OCI-LY7 (cell line): ENCODE results near the gene EPHA8. TPM values are rescaled to one million over a fixed set of nuclear protein-coding genes. Genes with fewer than 3 reads are reported as not detected.

Experiments used
- BruUV-seq: library from RNA; stranded (reverse); fragments of 400-500 nt; replicated peaks from 2 replicates; lab custom pipeline; 2021; lab: Mats Ljungman, UMichigan
- CTCF ChIA-PET: fragments of 300-600 bp; sonication (Branson Sonifier 250); formaldehyde crosslinking; loops from one replicate; lab custom pipeline; 2022; ENCODE audit warnings: antibody characterized with exemption; ENCODE audit not compliant: unreplicated experiment; lab: Charles Lee
- POLR2A ChIA-PET: fragments of 300-600 bp; sonication (Branson Sonifier 250); formaldehyde crosslinking; loops from one replicate; lab custom pipeline; 2022; ENCODE audit warnings: antibody characterized with exemption; lab: Charles Lee
- DNase-seq: peaks from one replicate; pipeline ENCODE4 v3.0.0-alpha.2; 2015; ENCODE audit warnings: low spot score
- H2AFZ ChIP-seq: fragments of 200-600 bp; sonication (generic), shearing (Covaris generic); 2 replicates; pipeline ENCODE4 v1.6.1; 2014; ENCODE audit warnings: mild to moderate bottlenecking, antibody characterized with exemption, low read length, moderate library complexity
- H3K27ac ChIP-seq: fragments of 200-600 bp; sonication (generic); 2 replicates; pipeline ENCODE4 v1.5.1; 2014; ENCODE audit warnings: mixed run types, low read depth, mild to moderate bottlenecking, moderate library complexity, low read length, inconsistent platforms; ENCODE audit not compliant: poor library complexity, severe bottlenecking
- H3K36me3 ChIP-seq: fragments of 200-600 bp; sonication (generic); 2 replicates; pipeline ENCODE4 v1.6.1; 2014; ENCODE audit warnings: mild to moderate bottlenecking, antibody characterized with exemption, low read length, moderate library complexity, mixed read lengths; ENCODE audit not compliant: insufficient read depth
- H3K4me1 ChIP-seq: fragments of 200-600 bp; sonication (generic); 2 replicates; pipeline ENCODE4 v1.5.1; 2014; ENCODE audit warnings: mild to moderate bottlenecking, low read length; ENCODE audit not compliant: insufficient read depth, poor library complexity, severe bottlenecking
- H3K4me2 ChIP-seq: fragments of 200-600 bp; sonication (generic); 2 replicates; pipeline ENCODE4 v1.6.1; 2014; ENCODE audit warnings: mild to moderate bottlenecking, low read length
- H3K4me3 ChIP-seq: fragments of 200-600 bp; sonication (generic); 2 replicates; pipeline ENCODE4 v1.5.1; 2014; ENCODE audit warnings: mild to moderate bottlenecking, low read depth, low read length; ENCODE audit not compliant: poor library complexity, severe bottlenecking
- H3K79me2 ChIP-seq: fragments of 200-600 bp; sonication (generic); 2 replicates; pipeline ENCODE4 v1.6.1; 2016; ENCODE audit warnings: low read depth, mild to moderate bottlenecking, low read length, moderate library complexity, mixed read lengths; ENCODE audit not compliant: insufficient read depth
- H3K9me2 ChIP-seq: fragments of 200-600 bp; sonication (generic); 2 replicates; pipeline ENCODE4 v1.6.1; 2016; ENCODE audit warnings: mild to moderate bottlenecking, low read length, mixed read lengths; ENCODE audit not compliant: insufficient read depth
- H3K9me3 ChIP-seq: fragments of 200-600 bp; sonication (generic); 2 replicates; pipeline ENCODE4 v1.6.1; 2014; ENCODE audit warnings: mild to moderate bottlenecking, mixed run types, low read length, mixed read lengths
- H4K20me1 ChIP-seq: fragments of 200-600 bp; sonication (generic); 2 replicates; pipeline ENCODE4 v1.6.1; 2014; ENCODE audit warnings: mild to moderate bottlenecking, antibody characterized with exemption, low read length, moderate library complexity, mixed read lengths; ENCODE audit not compliant: insufficient read depth
- EZH2phosphoT487 ChIP-seq: fragments of 200-600 bp; sonication (generic); IDR thresholded peaks from 2 replicates; pipeline ENCODE4 v1.6.1; 2018; ENCODE audit warnings: low read depth, borderline replicate concordance, mild to moderate bottlenecking, mixed run types, antibody characterized with exemption, low read length, moderate library complexity, mixed read lengths
- intact Hi-C: fragments of 100-400 bp; cut with micrococcal nuclease; formaldehyde crosslinking; loops from one replicate; pipeline ENCODE4 v1.10.0; 2022; ENCODE audit not compliant: unreplicated experiment
- total RNA-seq, 2 experiments: library from RNA; depleted of rRNA in 1 of 2; stranded (reverse); fragments of >200 nt in 1 of 2; shearing (Covaris generic) in 1 of 2; gene quantifications; 2 replicates each; pipeline ENCODE4 v1.2.3, GENCODE V29; 2014 to 2022
- TF ChIP-seq, protein P1 (sequence below): fragments of 200-600 bp; sonication (generic); conservative IDR thresholded peaks from 2 replicates; pipeline ENCODE4 v1.5.1; 2014; ENCODE audit warnings: mild to moderate bottlenecking, antibody characterized with exemption, low read length, moderate library complexity, mixed read lengths

Gene EPHA8
- total RNA-seq, 2 experiments from 2014 or later: not detected

DNA sequence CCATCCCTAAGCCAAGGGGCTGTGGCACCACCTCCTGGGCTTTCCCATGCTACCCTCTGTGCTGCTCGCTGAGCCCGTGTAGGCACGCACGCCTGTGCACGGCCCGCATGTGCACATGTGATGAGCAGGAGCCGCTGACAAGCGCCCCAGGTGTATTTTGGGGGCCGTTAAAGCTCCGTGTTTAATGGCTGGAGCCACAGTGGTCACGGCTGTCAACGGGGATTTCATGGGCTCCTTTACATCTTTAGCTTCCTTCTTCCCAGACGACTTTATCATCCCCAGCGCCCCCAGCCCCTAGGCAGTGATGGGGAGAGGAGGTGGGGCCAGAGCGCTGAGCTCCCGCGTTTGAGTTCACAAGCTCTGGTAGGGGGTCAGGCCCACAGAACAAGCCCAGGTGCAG, 11.7 kb upstream of the EPHA8 start:
- no peak overlapping the region for H3K4me2 ChIP-seq
- H3K27ac ChIP-seq: no peak overlapping the region
- no peaks in the 10 kb centered on the region for H3K9me2 ChIP-seq
- H4K20me1 ChIP-seq: no peaks in the 10 kb centered on the region
- no peak for DNase-seq
- no peaks in the 10 kb centered on the region for H3K79me2 ChIP-seq
- H3K9me3 ChIP-seq: no peaks in the 10 kb centered on the region
- no peak overlapping the region for H2AFZ ChIP-seq
- no peaks in the 10 kb centered on the region for H3K4me1 ChIP-seq
- no peaks in the 10 kb centered on the region for H3K36me3 ChIP-seq
- no TSS peak for BruUV-seq
- no peak overlapping the region for H3K4me3 ChIP-seq
- POLR2A ChIA-PET: interaction anchor here (0.7 kb wide), 1 partner anchor 30 kb away, joined by 4 read pairs; no protein-coding TSS in a partner anchor
- CTCF ChIA-PET: no interaction called here
- TF ChIP-seq, protein P1, sequence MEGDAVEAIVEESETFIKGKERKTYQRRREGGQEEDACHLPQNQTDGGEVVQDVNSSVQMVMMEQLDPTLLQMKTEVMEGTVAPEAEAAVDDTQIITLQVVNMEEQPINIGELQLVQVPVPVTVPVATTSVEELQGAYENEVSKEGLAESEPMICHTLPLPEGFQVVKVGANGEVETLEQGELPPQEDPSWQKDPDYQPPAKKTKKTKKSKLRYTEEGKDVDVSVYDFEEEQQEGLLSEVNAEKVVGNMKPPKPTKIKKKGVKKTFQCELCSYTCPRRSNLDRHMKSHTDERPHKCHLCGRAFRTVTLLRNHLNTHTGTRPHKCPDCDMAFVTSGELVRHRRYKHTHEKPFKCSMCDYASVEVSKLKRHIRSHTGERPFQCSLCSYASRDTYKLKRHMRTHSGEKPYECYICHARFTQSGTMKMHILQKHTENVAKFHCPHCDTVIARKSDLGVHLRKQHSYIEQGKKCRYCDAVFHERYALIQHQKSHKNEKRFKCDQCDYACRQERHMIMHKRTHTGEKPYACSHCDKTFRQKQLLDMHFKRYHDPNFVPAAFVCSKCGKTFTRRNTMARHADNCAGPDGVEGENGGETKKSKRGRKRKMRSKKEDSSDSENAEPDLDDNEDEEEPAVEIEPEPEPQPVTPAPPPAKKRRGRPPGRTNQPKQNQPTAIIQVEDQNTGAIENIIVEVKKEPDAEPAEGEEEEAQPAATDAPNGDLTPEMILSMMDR: no peak
- TF ChIP-seq EZH2phosphoT487: no peak
- intact Hi-C loops: no loop called here

DNA sequence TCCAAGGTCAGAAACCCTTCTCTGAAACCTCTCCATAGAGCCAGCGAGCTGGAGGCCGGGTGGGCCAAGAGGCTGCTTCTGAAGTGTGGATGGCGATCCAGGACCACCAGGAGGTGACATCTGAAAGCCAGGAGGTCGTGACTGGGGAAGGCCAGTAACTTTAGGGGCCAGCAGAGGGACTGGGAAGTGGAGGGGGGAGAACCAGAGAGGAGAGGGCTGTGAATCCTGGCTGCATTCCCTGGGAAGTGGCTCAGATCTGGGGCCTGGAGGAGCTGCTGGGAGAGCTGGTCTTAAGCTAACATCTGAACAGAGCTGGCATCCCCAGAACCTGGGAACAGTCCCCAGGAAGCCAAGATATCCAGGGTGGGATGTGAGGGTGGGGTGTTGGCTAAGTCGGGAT, 11.3 kb upstream of the EPHA8 start:
- Histone ChIP-seq H4K20me1 (no peaks in the 10 kb centered on the region), H3K4me1 (no peaks in the 10 kb centered on the region), H3K27ac (no peak overlapping the region), H2AFZ (no peak overlapping the region), H3K4me3 (no peak overlapping the region), H3K9me3 (no peaks in the 10 kb centered on the region), H3K4me2 (no peak overlapping the region), H3K9me2 (no peaks in the 10 kb centered on the region), H3K79me2 (no peaks in the 10 kb centered on the region), H3K36me3 (no peaks in the 10 kb centered on the region)
- TF ChIP-seq, protein P1: no peak
- no peak for TF ChIP-seq EZH2phosphoT487
- intact Hi-C loops: no loop called here
- no TSS peak for BruUV-seq
- no peak for DNase-seq
- ChIA-PET CTCF (no interaction called here), POLR2A (interaction anchor here (0.6 to 0.7 kb wide), 2 partner anchors 31 to 606 kb away, joined by 4 to 5 read pairs; no protein-coding TSS in a partner anchor)

DNA sequence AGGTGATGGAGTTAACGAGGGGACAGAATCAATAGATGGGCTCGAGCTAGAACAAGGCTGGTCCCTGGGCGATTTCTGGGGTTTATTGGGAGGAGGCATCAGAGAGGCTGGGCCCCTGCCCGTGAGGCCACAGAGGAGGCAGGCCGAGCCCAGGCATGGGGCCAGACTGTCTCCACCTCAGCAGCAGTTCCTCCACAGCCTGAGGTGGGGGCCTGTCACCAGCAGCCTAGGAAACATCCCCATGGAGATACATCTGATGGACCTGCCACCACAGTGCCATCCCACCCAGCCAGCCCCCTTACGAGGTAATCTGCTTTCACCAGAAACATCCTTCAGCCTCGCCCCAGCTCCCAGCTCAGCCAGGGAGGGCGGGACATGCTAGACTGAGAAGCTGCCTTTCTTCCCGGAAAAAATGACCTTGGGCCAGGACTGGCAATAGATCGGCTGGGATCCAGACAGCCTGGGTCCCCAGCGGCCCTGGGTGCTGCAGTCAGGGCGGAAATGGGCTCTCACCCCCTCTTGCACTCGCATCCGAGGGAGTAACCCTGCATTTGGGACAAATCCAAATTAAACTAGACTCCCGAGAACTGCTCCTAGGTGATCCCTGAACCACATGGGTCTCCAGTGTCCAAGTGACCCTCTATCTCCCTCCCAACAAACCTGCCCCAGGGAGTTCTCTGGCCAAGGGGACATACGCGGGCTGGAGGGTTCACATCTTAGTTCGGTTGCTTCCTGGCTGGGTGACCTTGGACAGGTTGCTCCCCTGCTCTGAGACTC, 10.0 kb upstream of the EPHA8 start:
- H3K36me3 ChIP-seq: no peaks in the 10 kb centered on the region

More for the DNA sequence above, 10.0 kb upstream of the EPHA8 start:
- H3K9me2 ChIP-seq: no peaks in the 10 kb centered on the region
- ChIA-PET POLR2A (no interaction called here), CTCF (no interaction called here)
- BruUV-seq: no TSS peak
- H3K27ac ChIP-seq: no peak overlapping the region
- no peak overlapping the region for H2AFZ ChIP-seq
- no peaks in the 10 kb centered on the region for H3K9me3 ChIP-seq
- DNase-seq: no peak
- H3K4me1 ChIP-seq: no peaks in the 10 kb centered on the region
- H4K20me1 ChIP-seq: no peaks in the 10 kb centered on the region
- intact Hi-C loops: no loop called here
- no peak for TF ChIP-seq EZH2phosphoT487
- TF ChIP-seq, protein P1: no peak
- H3K4me3 ChIP-seq: no peak overlapping the region
- no peaks in the 10 kb centered on the region for H3K79me2 ChIP-seq
- H3K4me2 ChIP-seq: no peak overlapping the region
